ENCODE data around the gene CEP295NL. TPM values are rescaled to one million over a fixed set of nuclear protein-coding genes. Genes with fewer than 3 reads are reported as not detected.

Gene CEP295NL
- total and polyA plus RNA-seq, 2 of the 13 experiments (the other 11 are each of a cell fraction or from before 2014, with no cell fraction given) = not detected

GRCh38 chr17:78865682-78866390 is 37.2 kb downstream of the CEP295NL start (continued):
- TF ChIP-seq, protein P1, sequence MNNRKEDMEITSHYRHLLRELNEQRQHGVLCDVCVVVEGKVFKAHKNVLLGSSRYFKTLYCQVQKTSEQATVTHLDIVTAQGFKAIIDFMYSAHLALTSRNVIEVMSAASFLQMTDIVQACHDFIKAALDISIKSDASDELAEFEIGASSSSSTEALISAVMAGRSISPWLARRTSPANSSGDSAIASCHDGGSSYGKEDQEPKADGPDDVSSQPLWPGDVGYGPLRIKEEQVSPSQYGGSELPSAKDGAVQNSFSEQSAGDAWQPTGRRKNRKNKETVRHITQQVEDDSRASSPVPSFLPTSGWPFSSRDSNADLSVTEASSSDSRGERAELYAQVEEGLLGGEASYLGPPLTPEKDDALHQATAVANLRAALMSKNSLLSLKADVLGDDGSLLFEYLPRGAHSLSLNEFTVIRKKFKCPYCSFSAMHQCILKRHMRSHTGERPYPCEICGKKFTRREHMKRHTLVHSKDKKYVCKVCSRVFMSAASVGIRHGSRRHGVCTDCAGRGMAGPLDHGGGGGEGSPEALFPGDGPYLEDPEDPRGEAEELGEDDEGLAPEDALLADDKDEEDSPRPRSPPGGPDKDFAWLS (CRISPR knock-in tag; IDR thresholded peaks at IDR 0.05; ENCODE audit: borderline replicate concordance) = no peak
- TF ChIP-seq, protein P2, sequence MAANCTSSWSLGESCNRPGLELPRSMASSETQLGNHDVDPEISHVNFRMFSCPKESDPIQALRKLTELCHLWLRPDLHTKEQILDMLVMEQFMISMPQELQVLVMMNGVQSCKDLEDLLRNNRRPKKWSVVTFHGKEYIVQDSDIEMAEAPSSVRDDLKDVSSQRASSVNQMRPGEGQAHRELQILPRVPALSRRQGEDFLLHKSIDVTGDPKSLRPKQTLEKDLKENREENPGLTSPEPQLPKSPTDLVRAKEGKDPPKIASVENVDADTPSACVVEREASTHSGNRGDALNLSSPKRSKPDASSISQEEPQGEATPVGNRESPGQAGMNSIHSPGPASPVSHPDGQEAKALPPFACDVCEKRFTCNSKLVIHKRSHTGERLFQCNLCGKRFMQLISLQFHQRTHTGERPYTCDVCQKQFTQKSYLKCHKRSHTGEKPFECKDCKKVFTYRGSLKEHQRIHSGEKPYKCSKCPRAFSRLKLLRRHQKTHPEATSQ (CRISPR knock-in tag; IDR thresholded peaks at IDR 0.05; ENCODE audit: borderline replicate concordance) = no peak
- TF ChIP-seq ZNF343 (CRISPR knock-in tag; IDR thresholded peaks at IDR 0.05) = 0 out of 2 replicates have a peak, but pooled peaks have one; percentile 32

DNA sequence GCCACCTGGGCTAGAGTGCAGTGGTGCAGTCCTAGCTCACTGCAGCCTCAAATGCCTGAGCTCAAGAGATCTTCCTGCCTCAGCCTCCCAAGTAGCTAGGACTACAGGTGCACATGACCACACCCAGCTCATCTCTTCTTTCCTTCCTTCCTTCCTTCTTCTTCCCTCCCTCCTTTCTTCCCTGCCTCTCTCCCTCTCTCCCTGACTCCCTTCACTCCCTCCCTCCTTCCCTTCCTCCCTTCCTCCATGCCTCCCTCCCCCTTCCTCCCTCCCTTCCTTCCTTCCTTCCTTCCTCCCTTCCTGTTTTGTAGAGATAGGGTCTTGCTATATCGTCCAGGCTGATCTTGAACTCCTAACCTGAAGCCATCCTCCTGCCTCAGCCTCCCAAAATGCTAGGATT is 38.9 kb downstream of the CEP295NL start:
- Histone ChIP-seq H4K20me1 (ENCODE audit: insufficient read depth, low read length) (no peaks in the 10 kb centered on the region), H3K9ac (ENCODE audit: insufficient read depth, low read depth, low read length) (no peak overlapping the region), H3K4me3 (replicated peaks in 1 of 3; ENCODE audit: insufficient read depth in 1 of 3, low read depth in 2 of 3, low read length in 3 of 3) (no peak overlapping the region), H3K4me1 (ENCODE audit: insufficient read depth, low read length) (peaks cover 15% of the 10 kb centered on the region), H3K9me3 (ENCODE audit: low read length) (no peaks in the 10 kb centered on the region), H3K79me2 (ENCODE audit: insufficient read depth, low read length) (no peaks in the 10 kb centered on the region), H3K4me2 (ENCODE audit: low read depth, low read length) (no peak overlapping the region), H3K27ac (ENCODE audit: extremely low read length, insufficient read depth, low read length) (no peak overlapping the region), H3K27me3 (ENCODE audit: control insufficient read depth in 1 of 2, insufficient read depth in 2 of 2, low read length in 2 of 2) (no peaks in the 10 kb centered on the region), H2AFZ (ENCODE audit: low read length) (no peak overlapping the region), H3K36me3 (replicated peaks in 1 of 2; ENCODE audit: control insufficient read depth in 1 of 2, insufficient read depth in 2 of 2, low read length in 2 of 2) (peaks cover 2 to 3% of the 10 kb centered on the region in 2 experiments; a peak in 1 of 5 replicates)
- FAIRE-seq = no peak
- no peak for DNase-seq (ENCODE audit: low spot score)
- TF ChIP-seq ATF7 (IDR thresholded peaks at IDR 0.05) (peak; percentile 6; the same call in 1 of the 2 replicates), ATF7 (CRISPR knock-in tag; IDR thresholded peaks at IDR 0.05) (no peak), FOXP1 (IDR thresholded peaks at IDR 0.05) (0 out of 2 replicates have a peak, but pooled peaks have one; percentile 19), FOXP1 (CRISPR knock-in tag; IDR thresholded peaks at IDR 0.05) (no peak), PCBP2 (optimal IDR thresholded peaks at IDR 0.05; ENCODE audit: low read depth, low read length, poor library complexity, severe bottlenecking) (peak; percentile 51), ZNF350 (CRISPR knock-in tag; IDR thresholded peaks at IDR 0.05; ENCODE audit: borderline replicate concordance, low read depth) (no peak), ZNF550 (CRISPR knock-in tag; IDR thresholded peaks at IDR 0.05; ENCODE audit: borderline replicate concordance) (no peak), ZFAT (CRISPR knock-in tag; conservative IDR thresholded peaks at IDR 0.05) (no peak)
- 82% methylated on average over 1 of the region's 1 CpG for WGBS (ENCODE audit: low lambda C conversion rate)
- no peak for ATAC-seq
- BruUV-seq (replicated peaks) = no TSS peak
- CTCF ChIA-PET (ENCODE audit: low intra/inter-chr PET ratio, low total read pairs) = no interaction called here
- in situ Hi-C loops (cut with HindIII; ENCODE audit: extremely low pct_ligation_motif_present, low pct_unique_long_range_greater_than_20kb) (no loop called here), intact Hi-C loops (cut with micrococcal nuclease; ENCODE audit: unreplicated experiment) (loop anchor here (2.0 kb wide), 1 partner anchor 99 kb away; no protein-coding TSS in a partner anchor)
- POLR2A ChIA-PET = interaction anchor here (0.6 kb wide), 1 partner anchor 116 kb away, joined by 5 read pairs; no protein-coding TSS in a partner anchor

All from HepG2 (cell line).